OCI-LY7 (cell line): Measurements from ENCODE around the gene CHODL.

Source experiments
- EZH2phosphoT487 ChIP-seq: fragments of 200-600 bp; sonication (generic); IDR thresholded peaks from 2 replicates; pipeline ENCODE4 v1.6.1; 2018; ENCODE audit warnings: low read depth, borderline replicate concordance, mild to moderate bottlenecking, mixed run types, antibody characterized with exemption, low read length, moderate library complexity, mixed read lengths
- TF ChIP-seq, protein P1 (sequence below): fragments of 200-600 bp; sonication (generic); conservative IDR thresholded peaks from 2 replicates; pipeline ENCODE4 v1.5.1; 2014; ENCODE audit warnings: mild to moderate bottlenecking, antibody characterized with exemption, low read length, moderate library complexity, mixed read lengths

DNA sequence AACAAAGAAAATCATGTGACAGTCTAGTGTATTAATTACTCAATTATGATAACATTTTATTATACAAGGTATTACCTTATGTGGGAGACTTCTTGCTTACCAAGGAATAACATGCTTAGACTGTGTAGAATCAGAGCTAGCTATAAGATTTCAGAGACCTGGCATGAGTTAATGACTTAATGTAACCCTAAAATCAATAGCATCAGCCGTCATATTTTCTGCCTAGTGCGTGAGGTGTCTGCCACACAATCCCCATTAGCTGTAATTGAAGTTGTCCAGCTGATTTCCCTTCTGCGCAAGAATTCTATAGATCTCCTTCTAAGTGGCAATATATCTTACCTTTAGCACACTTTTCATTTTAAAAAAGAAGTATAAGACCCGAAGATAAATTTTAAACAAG is 28.8 kb downstream of the CHODL start:
- TF ChIP-seq, protein P1, sequence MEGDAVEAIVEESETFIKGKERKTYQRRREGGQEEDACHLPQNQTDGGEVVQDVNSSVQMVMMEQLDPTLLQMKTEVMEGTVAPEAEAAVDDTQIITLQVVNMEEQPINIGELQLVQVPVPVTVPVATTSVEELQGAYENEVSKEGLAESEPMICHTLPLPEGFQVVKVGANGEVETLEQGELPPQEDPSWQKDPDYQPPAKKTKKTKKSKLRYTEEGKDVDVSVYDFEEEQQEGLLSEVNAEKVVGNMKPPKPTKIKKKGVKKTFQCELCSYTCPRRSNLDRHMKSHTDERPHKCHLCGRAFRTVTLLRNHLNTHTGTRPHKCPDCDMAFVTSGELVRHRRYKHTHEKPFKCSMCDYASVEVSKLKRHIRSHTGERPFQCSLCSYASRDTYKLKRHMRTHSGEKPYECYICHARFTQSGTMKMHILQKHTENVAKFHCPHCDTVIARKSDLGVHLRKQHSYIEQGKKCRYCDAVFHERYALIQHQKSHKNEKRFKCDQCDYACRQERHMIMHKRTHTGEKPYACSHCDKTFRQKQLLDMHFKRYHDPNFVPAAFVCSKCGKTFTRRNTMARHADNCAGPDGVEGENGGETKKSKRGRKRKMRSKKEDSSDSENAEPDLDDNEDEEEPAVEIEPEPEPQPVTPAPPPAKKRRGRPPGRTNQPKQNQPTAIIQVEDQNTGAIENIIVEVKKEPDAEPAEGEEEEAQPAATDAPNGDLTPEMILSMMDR: no peak
- no peak for TF ChIP-seq EZH2phosphoT487
